HG03571 (cell line): ENCODE results near the gene TAF11.
"Not testable (repeated sequence)": the region's sequence is repeated elsewhere in the genome, so short reads cannot be mapped to it uniquely, and the experiment has no call there.

Source experiments
- ATAC-seq: cut with Tn5 transposase; IDR thresholded peaks from one replicate; pipeline ENCODE4 v1.9.1; 2021; ENCODE audit not compliant: unreplicated experiment

TAF11 gene

DNA sequence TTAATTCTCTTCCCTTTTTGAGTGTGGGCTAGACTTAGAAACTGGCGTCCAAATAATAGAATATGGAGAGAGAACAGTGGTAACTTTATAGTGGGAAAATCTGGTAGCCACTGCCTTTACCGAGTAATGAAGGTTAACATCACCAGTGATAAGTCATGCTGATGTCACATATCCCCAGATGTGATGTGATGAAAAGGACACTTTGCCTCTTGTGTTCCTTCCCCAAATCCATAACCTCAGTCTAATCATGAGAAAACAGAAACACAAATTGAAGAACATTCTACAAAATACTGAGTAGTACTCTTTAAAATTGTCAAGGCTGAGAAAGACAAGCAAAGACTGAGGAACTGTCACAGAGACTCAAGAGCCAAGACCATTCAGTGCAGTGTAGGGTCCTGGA lies 19.0 kb upstream of the TAF11 start:
- no peak for ATAC-seq

DNA sequence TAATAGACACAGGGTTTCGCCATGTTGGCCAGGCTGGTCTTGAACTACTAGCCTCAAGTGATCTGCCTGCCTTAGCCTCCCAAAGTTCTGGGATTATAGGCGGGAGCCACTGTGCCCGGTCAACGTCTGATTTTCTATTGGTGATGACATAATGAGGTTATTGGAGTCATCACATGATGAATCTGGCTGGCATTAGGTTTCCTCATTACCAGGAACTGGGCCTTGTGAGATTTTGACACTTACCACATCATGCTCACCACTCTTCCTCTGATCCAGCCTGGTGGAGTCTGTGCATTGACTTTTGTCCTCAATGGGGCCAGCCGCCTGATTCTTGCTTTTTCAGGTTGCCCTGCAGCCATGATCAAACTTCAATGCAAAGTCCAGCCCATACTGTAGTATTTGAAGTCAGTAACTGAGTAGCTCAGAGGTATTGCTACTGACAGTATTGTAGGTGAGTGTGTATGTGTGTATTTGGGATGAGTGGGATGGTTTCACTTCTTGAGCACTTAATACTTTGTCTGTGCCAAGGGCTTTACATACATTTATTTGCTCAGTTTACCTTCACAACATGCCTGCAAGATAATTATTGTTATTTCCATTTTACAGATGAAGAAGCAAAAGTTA lies 17.3 kb upstream of the TAF11 start:
- no peak for ATAC-seq

DNA sequence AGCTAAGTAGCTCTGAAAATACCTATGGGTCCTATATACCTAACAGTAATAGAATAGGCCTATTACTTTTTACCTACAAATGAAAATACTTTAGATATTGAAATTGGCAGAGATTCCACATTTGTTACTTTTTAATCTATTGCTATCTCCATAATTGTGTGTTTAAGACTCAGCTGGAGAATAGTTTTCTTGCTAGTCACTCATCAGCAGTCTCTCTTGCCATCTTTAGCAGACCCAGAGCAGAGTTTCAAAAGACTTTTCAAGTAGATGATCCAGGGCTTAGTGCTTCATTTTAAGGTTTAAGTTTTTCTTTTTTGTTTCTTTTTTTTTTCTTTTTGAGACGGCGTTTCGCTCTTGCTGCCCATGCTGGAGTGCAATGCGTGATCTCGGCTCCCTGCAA lies 14.1 kb upstream of the TAF11 start:
- ATAC-seq = no peak

- ATAC-seq = no peak
Observed at GRCh38 chr6:34900321-34901031, 12.6 kb upstream of the TAF11 start.

DNA sequence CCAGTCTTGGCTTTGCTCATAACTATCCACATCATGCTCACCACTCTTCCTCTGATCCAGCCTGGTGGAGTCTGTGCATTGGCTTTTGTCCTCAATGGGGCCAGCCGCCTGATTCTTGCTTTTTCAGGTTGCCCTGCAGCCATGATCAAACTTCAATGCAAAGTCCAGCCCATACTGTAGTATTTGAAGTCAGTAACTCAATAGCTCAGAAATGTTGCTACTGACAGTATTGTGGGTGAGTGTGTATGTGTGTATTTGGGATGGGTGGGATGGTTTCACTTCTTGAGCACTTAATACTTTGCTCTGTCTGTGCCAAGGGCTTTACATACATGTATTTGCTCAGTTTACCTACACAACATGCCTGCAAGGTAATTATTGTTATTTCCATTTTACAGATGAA lies 11.9 kb upstream of the TAF11 start:
- ATAC-seq = not testable (repeated sequence)

DNA sequence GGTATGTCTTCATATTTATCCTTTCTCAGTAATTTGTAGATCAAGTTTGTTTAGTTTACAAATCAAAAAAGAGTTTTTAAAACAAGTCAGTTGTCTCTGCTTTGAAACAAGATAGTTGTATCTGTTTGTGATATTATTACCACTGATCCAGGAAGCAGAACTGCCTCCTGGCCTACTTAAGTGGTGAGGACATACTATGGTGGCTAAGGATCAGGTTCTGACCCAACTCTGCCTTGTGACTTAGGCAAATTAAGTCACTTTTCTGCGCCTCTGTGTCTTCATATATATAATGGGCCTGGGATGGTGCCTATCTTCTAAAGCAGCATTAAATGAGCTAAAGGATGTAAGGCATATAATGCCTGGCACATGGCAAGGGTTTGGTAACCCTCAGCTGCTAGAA lies 9.9 kb upstream of the TAF11 start:
- no peak for ATAC-seq

DNA sequence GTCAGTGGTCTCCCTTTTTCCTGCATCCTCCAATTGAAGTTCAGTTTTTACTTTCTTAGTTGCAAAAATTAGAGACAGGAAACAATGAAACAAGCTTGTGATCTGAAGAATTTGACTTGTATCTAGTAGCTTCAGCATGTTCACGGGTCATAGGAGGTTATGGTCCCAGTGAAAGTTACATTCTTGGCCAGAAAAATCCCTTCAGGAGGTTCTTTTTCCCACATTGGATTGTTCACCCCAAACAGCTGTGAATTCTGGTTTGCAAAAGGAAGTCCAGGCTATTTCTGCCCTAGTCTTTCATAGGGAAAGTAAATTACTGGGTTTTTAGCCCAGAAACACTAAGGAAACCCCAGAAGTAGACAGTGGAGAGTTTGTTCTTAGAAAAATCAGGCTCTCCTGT lies 9.3 kb upstream of the TAF11 start:
- ATAC-seq = no peak

DNA sequence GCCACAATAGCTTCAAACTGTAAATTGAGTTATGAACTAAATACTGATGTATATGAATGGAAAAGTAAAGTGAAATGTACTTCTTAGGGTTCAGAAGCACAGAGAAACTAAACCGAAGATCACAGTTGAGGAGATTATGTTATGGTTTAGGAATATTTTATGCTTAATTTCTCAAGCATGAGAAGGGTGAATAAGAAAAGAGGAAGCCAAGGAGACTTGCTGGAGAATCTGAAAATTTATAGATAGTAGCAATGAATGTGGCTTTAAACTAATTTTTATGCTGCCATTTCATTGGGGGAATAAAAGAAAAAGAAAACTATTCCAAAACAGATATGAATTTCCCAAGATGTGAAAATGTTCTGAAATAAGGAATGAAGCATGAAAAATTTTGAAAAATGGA lies 6.9 kb upstream of the TAF11 start:
- no peak for ATAC-seq

DNA sequence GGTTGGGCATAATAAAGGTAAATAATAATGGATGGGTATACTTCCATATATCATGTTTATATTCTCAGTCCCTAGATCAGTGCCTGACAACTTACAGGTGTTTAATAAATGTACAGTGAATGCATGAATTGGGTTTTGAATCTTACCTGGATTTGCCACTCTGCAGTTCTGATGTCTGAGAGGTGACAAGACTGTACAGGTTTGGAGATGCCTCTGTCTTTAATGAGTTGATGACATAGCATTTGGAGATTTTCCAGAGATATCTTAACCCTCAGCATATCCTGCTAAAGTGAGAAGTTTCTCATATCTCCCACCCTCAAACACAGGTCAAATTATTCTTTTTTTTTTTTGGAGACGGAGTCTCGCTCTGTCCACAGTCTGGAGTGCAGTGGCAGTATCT lies 3.5 kb upstream of the TAF11 start:
- ATAC-seq = no peak

DNA sequence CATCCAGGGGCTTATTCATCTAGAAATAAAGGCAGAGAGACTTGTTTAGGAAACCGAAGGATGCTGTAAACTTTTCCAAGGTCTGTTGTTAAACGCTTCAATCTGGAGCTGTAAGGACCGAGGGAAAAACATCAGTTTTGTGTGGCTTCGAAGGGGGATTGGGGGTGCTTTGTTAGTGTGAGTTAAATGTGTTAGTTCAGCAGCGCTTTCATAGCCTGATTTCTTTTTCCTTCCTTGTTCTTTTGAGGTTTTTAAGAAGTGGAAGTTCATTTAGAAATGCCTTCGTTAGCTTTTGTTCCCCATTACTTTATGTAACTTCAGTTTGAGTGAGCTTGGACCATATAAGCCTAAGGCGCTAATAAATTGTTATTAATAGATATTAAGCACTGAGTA lies 2.7 kb upstream of the TAF11 start:
- no peak for ATAC-seq

- ATAC-seq = no peak
Observed at GRCh38 chr6:34888874-34889555, 1.2 kb upstream of the TAF11 start, which contains the start of gene ANKS1A. Gene ANKS1A (plus strand): TSS chr6:34889255. CDS start chr6:34889403, 148 bp downstream.

DNA sequence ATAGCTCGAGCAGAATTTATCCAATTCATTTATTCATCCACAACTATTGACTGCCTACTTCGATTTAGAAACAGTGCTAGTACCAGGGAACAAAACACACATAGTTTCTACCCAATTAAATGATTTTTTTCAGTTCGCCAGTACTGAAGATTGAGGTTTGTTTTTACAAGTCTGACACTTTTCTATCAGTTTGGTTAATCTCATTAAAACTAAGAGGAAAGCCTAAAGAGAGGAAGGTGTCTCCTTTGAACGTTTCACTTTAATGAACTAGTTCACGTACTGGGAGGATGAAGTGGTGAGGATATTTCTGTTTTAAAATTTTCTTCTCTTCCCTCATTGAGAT lies 643 bp upstream of the TAF11 start:
- no peak for ATAC-seq

DNA sequence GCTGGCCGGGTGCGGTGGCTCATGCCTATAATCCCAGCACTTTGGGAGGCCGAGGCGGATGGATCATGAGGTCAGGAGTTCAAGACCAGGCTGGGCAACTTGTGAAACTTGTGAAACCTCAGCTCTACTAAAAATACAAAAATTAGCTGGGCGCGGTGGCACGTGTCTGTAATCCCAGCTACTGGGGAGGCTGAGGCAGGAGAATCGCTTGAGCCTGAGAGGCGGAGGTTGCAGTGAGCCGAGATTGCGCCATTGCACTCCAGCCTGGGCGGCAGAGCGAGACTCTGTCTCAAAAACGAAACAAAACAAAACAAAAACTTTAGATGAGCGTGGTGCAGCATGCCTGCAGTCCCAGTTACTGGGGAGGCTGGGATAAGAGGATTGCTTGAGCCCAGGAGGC lies 2.0 kb downstream of the TAF11 start:
- not testable (repeated sequence) for ATAC-seq

DNA sequence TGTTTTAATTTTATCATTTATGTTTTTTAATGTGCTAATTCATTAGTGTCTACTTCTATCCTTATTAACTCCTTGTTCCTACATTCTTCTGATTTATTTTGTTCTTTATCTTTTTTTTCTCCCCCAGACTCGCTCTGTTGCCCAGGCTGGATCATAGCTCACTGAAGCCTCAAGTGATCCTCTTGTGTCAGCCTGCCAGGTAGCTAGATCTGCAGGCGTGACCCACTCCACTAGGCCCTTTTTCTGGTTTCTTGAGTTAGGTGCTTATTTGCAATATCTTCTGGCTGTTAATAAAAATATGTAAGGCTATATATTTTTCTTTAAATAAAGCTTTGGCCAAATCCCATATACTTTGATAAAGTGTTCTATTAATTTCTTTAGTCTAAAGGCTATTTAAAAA lies 2.8 kb downstream of the TAF11 start:
- ATAC-seq = no peak

GRCh38 chr6:34884073-34884472 lies 3.8 kb downstream of the TAF11 start:
- not testable (repeated sequence) for ATAC-seq

DNA sequence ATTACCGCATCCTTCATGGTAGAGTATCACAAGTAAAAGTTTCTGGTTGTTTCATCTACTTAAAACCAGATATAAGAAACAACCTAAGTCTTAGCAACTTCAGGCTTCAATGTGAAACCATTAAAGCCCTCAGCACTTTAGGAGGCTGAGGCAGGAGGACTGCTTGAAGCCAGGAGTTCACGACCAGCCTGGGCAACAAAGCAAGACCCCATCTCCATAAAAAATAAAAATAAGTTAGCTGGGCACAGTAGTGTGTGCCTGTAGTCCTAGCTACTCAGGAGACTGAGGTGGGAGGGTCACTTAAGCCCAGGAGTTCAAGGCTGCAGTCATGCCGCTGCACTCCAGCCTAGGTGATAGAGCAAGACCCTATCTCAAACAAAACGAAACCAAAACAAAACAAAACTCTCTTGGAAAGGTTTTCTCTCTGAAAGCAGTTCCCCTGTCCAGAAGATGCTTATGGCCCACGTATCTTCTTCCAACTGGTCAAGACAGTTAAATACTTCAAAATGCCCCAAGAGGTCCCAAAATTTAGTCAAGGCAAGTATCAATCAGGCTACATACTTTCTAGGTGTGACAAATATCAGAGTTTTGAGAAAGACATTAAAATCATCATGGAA lies 9.9 kb downstream of the TAF11 start:
- no peak for ATAC-seq

DNA sequence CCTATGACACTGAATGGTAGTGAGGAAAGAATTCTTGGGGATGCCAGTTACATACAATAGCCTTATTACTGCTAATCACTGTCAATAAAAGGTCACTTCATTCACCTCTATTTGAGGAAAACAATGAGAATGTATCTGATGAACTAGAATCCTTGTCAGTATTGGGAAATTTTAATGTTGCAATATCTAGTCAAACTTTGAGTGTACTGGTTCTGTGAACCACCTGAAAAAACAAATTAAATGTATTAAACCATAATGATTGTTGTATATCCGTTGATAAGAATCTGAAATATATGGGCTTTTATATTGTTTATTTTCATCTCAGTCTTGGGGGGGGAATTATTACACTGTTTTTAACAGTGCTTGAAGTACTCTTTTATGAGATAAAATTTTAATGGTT lies 10.6 kb downstream of the TAF11 start:
- ATAC-seq = no peak

- ATAC-seq = no peak
Observed at GRCh38 chr6:34876472-34876871, 11.4 kb downstream of the TAF11 start.

- ATAC-seq = no peak
Observed at GRCh38 chr6:34875292-34876213, 12.3 kb downstream of the TAF11 start.

DNA sequence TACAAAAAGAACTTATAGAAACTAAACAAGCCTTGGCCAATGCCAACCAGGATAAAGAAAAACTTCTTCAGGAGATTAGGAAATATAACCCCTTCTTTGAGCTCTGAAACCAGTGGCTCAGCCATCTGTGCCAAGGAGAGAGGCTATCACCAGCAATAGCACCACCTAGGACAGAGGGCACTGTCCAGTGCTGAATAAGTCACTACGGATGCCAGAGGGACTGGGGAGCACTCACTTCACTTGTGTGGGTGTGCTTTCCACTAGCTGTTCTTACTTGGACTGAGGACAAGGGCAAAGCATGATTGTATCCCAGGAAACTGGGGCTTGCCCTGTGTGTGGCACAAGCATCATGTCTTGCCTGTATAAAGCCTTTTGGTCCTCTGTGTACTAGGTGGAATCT lies 15.5 kb downstream of the TAF11 start:
- no peak for ATAC-seq

DNA sequence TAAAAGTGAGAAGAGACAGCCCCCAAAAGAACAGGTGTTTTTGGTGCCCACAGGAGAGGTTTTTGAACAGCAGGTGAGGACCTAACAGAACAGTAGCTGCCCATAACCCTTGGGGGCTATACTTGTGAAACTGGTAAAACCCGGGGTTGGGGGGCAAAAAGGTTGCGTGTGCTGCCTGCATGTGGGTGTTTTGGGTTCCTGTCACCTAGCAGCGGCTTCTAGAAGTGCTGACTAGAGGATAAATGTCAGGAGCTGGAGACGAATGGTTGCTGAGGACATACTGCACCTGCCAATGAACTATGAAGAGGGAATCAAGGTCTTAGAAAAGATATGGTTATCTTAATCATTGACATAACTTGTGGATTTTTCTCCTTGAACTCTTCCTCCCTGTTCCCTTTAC lies 16.0 kb downstream of the TAF11 start:
- no peak for ATAC-seq
